Renal pelvis (tissue), 4 donors: ENCODE data around the gene DNAJB11. TPM values are rescaled to one million over a fixed set of nuclear protein-coding genes. Genes with fewer than 3 reads are reported as not detected.
"Not testable (repeated sequence)": the region's sequence is repeated elsewhere in the genome, so short reads cannot be mapped to it uniquely, and the experiment has no call there.

Experiments
- DNase-seq: peaks from one replicate; pipeline ENCODE4 v3.0.0-alpha.2; 2013
- polyA plus RNA-seq, 3 donors: library from polyadenylated mRNA; unstranded; fragments of 120-200 nt; gene quantifications; one replicate each; pipeline ENCODE4 v1.2.1, GENCODE V29; 2013; ENCODE audit not compliant: insufficient read length in 3 of 3

Gene DNAJB11
- polyA plus RNA-seq, 3 donors, result 67.9 to 73.9 (median 68.7) TPM

DNA sequence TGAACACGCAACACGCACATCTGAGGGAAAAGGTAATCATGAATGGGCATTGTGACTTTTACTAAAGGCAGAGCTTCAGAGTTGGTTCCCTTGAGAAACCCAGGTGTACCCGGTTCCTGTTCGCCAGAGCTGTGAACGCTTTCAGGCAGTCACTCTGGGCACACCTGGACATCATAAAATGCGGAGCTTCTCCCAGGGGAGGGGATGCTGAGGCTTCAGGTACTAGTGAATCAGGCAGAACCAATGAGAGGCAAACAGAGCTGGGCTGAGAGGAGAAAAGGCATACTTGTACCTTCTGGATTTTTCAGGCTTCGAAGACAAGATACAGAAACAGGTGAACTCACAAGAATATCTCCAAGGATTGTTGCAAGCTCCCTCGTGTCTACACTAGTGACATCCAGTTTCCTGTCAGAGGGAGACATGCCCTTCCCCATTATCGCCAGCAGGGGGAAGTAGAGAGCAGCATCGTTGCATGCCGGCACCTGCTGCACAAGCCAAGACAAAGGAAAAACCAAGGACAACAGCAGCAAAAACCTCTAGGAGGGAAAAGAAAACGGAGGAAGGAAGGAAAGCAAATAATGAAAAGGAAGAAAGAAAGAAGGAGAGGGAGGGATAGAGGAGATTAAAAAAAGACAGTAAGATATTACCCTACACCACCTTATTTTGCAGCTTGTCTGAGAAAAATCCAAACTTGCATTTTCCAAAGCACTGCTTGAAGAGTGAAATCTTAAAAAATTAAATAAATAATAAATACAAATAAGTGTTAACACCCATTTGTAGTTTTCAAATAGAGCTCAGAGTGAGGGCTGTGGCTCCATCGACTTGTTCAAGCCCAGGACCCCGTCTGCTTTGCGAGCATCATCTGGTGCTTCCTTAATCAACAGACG lies 44.3 kb downstream of the DNAJB11 start:
- peak; percentile 75 for DNase-seq

- no peak for DNase-seq
These were observed 45.7 kb downstream of the DNAJB11 start for GRCh38 chr3:186616299-186616617.

DNA sequence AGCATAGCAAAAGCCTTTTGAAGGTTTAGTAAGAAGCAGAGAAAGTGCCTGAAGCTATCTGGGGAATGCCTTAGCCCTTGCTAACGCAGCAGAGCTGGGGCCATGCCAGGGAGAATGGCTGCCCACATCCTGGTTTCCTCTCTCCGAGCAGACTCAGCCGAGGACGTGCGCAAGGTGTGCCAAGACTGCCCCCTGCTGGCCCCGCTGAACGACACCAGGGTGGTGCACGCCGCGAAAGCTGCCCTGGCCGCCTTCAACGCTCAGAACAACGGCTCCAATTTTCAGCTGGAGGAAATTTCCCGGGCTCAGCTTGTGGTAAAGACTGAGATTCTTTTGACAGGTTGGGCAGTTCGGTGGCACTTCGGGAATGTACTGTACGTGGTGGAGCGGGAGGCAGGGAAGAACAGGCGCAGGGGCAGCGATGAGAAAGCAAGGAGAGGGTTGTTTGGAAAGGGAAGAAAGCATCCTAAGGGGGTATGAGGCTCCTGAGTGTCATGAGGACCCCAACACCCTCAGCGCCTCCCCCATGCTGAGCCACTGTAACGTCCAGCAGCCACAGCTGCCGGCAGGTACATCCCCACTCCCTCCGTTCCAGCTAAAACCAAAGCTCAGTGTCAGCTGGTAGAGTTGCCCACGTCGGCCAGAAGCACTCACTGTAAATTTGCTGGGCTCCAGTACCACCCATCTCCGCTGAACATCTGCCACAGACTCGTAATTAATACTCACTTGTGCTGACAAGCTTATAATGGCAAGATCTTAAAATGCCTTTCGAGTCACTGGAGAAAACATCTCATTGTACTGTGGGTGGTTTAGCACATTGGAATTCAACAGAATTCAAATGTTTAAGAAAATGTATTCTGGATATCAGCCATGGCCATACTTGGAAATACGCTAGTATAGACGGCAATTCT lies 46.8 kb downstream of the DNAJB11 start:
- DNase-seq, result peak; percentile 70

GRCh38 chr3:186618318-186618938 lies 47.9 kb downstream of the DNAJB11 start:
- DNase-seq, result no peak

- no peak for DNase-seq
These were observed 49.3 kb downstream of the DNAJB11 start for GRCh38 chr3:186619787-186620212.

GRCh38 chr3:186620213-186621092 lies 49.9 kb downstream of the DNAJB11 start:
- no peak for DNase-seq

DNA sequence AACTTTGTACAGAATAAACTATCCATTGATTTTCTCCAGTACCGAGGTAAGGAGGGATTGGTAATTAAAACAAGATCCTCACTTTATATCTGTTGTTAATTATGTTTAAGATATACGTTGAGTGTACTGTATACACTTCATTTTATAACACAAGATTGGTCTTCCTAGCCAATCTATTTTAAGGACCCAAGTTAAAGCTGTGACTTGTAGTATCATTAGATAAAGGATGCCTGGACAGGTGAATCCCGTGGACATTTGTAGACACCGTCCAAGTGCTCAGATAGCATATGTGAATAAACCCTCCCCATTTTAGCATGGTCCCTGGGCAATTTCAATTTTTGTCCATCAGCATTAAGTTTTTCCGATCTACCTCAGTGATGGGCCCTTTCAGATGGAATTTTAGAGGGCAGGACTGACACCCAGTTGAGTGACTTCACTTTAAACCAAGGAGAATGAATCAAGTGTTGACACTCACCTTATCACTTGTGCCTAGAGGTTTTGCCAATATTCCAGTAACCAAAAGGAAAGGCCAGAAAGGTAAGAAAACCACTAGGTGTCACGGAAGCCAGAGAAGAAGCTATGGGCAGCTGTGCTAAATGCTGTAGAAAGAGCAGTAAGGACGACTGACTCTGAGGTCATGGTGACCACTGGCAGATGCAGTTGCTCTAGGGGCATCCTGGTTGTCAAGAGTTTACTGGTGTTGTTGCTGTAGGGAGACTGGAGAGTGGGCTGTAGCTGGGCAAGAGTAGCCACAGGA lies 51.6 kb downstream of the DNAJB11 start:
- DNase-seq, result no peak

- DNase-seq, result no peak
These were observed 52.3 kb downstream of the DNAJB11 start for GRCh38 chr3:186622651-186623310.

- DNase-seq, result no peak
These were observed 54.1 kb downstream of the DNAJB11 start for GRCh38 chr3:186624598-186624997.

DNA sequence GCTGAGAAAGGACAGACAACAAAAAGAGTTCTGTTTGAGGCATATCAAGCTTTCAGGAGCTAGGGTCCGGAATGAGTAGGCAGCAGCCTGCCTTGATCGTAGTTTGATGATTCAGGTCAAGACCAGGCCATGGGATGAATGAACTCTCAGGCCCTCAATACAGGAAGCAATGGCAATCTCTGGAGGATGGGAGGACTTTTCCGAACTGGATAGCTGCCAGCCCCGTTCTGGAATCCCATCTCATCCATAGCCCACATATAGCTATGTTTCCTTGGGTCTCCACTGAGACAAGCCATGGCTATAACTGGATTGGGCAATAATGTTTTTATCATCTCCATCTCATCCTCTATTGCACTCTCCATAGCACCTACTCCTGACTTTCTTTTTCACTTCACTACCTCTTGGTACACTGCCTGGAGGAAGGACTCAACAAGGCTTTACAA lies 55.1 kb downstream of the DNAJB11 start:
- no peak for DNase-seq

- DNase-seq, result no peak
These were observed 55.8 kb downstream of the DNAJB11 start for GRCh38 chr3:186626254-186626847.

DNA sequence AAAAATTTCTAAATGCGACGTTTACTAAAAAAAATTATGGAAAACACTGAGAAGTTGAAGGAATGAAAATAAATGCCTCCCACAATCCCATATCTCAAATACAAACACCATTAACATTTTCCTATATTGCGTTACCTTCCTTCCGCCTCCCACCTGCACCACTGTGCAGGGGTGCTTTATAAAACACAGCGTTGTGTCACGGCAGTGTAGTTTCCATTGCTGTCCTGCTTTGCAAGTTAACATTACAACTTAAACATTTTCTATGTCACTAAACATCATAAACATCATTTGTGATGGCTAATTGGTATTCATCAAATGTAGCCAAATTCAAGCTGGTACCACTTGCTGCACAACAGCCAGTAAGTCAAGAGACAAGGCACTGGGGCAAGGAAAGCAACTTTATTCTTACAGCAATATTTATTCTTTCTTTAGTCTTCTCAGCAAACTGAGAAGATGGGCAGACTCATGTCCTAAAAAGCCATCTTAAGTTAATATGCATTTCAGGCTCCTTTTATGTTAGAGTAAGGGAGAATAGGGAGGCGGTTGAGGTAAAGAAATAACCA lies 57.4 kb downstream of the DNAJB11 start:
- DNase-seq, result no peak

- no peak for DNase-seq
These were observed 58.2 kb downstream of the DNAJB11 start for GRCh38 chr3:186628756-186629155.

DNA sequence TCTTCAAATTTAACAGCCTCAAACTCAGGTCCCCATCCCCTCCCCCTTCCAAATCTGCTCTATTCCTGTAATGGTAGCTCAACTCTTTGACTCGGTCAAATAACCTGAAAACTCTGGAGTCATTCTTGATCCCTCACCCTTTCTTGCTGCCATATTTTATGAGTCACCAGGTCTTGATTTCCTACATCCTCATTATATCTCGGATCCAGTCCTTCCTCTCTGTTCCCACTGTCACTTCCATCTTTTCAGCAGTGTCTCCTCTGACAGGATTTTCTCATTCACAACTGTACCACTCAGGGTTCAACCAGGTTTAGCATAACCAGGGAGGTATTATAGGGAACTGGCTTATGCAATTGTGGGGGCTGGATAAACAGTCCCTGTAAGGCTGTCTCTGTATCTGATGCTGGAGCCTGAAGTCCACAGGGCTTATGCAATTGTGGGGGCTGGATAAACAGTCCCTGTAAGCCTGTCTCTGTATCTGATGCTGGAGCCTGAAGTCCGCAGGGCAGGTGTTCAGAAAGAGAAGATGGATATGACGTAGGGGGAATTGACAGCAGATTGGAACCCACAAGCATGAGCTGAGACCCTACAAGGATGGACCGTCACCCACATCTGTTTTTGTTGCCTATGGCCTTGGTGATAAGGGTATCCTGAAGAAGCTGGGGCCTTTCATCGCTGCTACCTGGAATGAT lies 60.6 kb downstream of the DNAJB11 start:
- DNase-seq, result no peak

GRCh38 chr3:186633481-186633880 lies 63.0 kb downstream of the DNAJB11 start:
- no peak for DNase-seq

DNA sequence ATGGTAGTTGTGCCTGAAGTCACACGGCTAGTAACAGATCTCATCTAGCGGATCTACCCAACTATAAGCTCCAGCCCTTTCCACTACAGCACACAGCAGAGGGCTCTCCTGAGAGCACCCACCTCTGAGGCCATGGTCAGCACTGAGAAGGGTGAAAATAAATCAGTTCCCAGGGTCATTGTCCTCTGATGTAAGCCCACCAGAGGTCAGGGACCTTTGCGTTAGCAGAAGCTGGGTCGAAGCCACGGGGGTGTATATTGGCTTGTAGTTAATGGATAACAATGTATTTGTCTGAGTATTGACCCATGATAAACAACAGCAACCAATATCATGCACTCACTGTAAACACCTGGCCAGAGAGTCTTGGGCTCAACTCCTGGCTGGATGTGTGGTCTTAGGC lies 63.7 kb downstream of the DNAJB11 start:
- DNase-seq, result not testable (repeated sequence)
